GM21576 (cell line): ENCODE data around the gene ATP11C.
"Not testable (repeated sequence)": the region's sequence is repeated elsewhere in the genome, so short reads cannot be mapped to it uniquely, and the experiment has no call there.

Source experiments
- ATAC-seq: cut with Tn5 transposase; IDR thresholded peaks from one replicate; pipeline ENCODE4 v1.9.1; 2021; ENCODE audit warnings: mild to moderate bottlenecking, moderate library complexity; ENCODE audit not compliant: unreplicated experiment

ATP11C gene

GRCh38 chrX:139924696-139925095 lies 8.2 kb downstream of the ATP11C start:
- no peak for ATAC-seq

- ATAC-seq = no peak
These were observed 8.7 kb downstream of the ATP11C start for GRCh38 chrX:139924069-139924695.

- ATAC-seq = not testable (repeated sequence)
These were observed 11.7 kb downstream of the ATP11C start for GRCh38 chrX:139921142-139921541.

- no peak for ATAC-seq
These were observed 12.5 kb downstream of the ATP11C start for GRCh38 chrX:139920316-139920715.

GRCh38 chrX:139914421-139914820 lies 18.4 kb downstream of the ATP11C start:
- ATAC-seq = no peak

GRCh38 chrX:139909712-139910111 lies 23.1 kb downstream of the ATP11C start:
- no peak for ATAC-seq

GRCh38 chrX:139907078-139907477 lies 25.8 kb downstream of the ATP11C start:
- ATAC-seq = no peak

GRCh38 chrX:139905743-139906142 lies 27.1 kb downstream of the ATP11C start:
- no peak for ATAC-seq

- no peak for ATAC-seq
These were observed 27.8 kb downstream of the ATP11C start for GRCh38 chrX:139905051-139905450.

- ATAC-seq = no peak
These were observed 29.6 kb downstream of the ATP11C start for GRCh38 chrX:139903210-139903609.

GRCh38 chrX:139902559-139902958 lies 30.3 kb downstream of the ATP11C start:
- no peak for ATAC-seq

GRCh38 chrX:139898334-139898733 lies 34.5 kb downstream of the ATP11C start:
- no peak for ATAC-seq

GRCh38 chrX:139892512-139892911 lies 40.3 kb downstream of the ATP11C start:
- ATAC-seq = no peak

- ATAC-seq = no peak
These were observed 41.7 kb downstream of the ATP11C start for GRCh38 chrX:139890991-139891700.

GRCh38 chrX:139889760-139890159 lies 43.1 kb downstream of the ATP11C start:
- no peak for ATAC-seq

- ATAC-seq = no peak
These were observed 48.9 kb downstream of the ATP11C start for GRCh38 chrX:139883984-139884383.

GRCh38 chrX:139882299-139882698 lies 50.6 kb downstream of the ATP11C start:
- no peak for ATAC-seq

GRCh38 chrX:139881572-139881971 lies 51.3 kb downstream of the ATP11C start:
- no peak for ATAC-seq

- ATAC-seq = no peak
These were observed 51.7 kb downstream of the ATP11C start for GRCh38 chrX:139881130-139881529.

- ATAC-seq = no peak
These were observed 55.0 kb downstream of the ATP11C start for GRCh38 chrX:139877710-139878414.

- ATAC-seq = no peak
These were observed 57.0 kb downstream of the ATP11C start for GRCh38 chrX:139875841-139876240.

- ATAC-seq = no peak
These were observed 63.1 kb downstream of the ATP11C start for GRCh38 chrX:139869796-139870195.
